GM12878 (cell line): Measurements from ENCODE around the gene CALB2. TPM values are rescaled to one million over a fixed set of nuclear protein-coding genes. Genes with fewer than 3 reads are reported as not detected.
A peak's percentile ranks its signal among the peaks of the same experiment; 100 is the strongest.

Experiments
- ATAC-seq: fragments of 200-7000 bp; cut with Tn5 transposase; 3 replicates; pipeline ENCODE4 v1.9.1; 2020; ENCODE audit warnings: mild to moderate bottlenecking, moderate library complexity
- BruUV-seq: library from RNA; stranded (reverse); fragments of 400-500 nt; replicated peaks from 2 replicates; lab custom pipeline; 2021; lab: Mats Ljungman, UMichigan
- CTCF ChIA-PET: fragments of 300-600 bp; sonication (Branson Sonifier 250); formaldehyde crosslinking; extraction: SDS; loops from one replicate; lab custom pipeline; 2021; ENCODE audit warnings: inconsistent platforms; lab: Yijun Ruan, JAX
- POLR2A ChIA-PET: fragments of 350-600 bp; formaldehyde crosslinking; extraction: SDS; loops from one replicate; lab custom pipeline; 2021; ENCODE audit warnings: inconsistent platforms; lab: Charles Lee
- RAD21 ChIA-PET: fragments of 300-600 bp; sonication (Branson Sonifier 250); formaldehyde crosslinking; loops from one replicate; lab custom pipeline; 2023; ENCODE audit warnings: antibody characterized with exemption; ENCODE audit not compliant: unreplicated experiment; lab: Charles Lee
- SMC1A ChIA-PET: fragments of 300-600 bp; sonication (Branson Sonifier 250); formaldehyde crosslinking; loops from one replicate; lab custom pipeline; 2023; ENCODE audit not compliant: unreplicated experiment, uncharacterized antibody; lab: Charles Lee
- DNase-seq: peaks from one replicate; pipeline ENCODE4 v3.0.0-alpha.2; 2011; ENCODE audit warnings: low read depth, low spot score
- FAIRE-seq: peaks from 3 replicates; lab custom pipeline; 2011; peaks lifted over from hg19 to GRCh38; lab: Jason Lieb, UNC
- H2AFZ ChIP-seq: 2 replicates; pipeline ENCODE4 v1.6.0; 2011; ENCODE audit warnings: low read depth, low read length, control low read depth; ENCODE audit not compliant: control insufficient read depth
- H3K27ac ChIP-seq: 2 replicates; pipeline ENCODE4 v1.5.1; 2011; ENCODE audit warnings: control low read depth; ENCODE audit not compliant: control insufficient read depth, insufficient read depth
- H3K27me3 ChIP-seq, 2 experiments: replicated peaks in 1 of 2; 2 replicates each; pipeline versions ENCODE4 v1.6.0 to v1.6.1; 2011; ENCODE audit warnings: low read length in 1 of 2; ENCODE audit not compliant: control insufficient read depth in 2 of 2, insufficient read depth in 2 of 2
- H3K36me3 ChIP-seq, 2 experiments: 2 replicates each; pipeline ENCODE4 v1.5.1; 2011; ENCODE audit warnings: low read length in 1 of 2; ENCODE audit not compliant: control insufficient read depth in 2 of 2, insufficient read depth in 2 of 2
- H3K4me1 ChIP-seq: 2 replicates; pipeline ENCODE4 v1.6.1; 2011; ENCODE audit warnings: mild to moderate bottlenecking, low read length, moderate library complexity, mixed read lengths; ENCODE audit not compliant: control insufficient read depth, insufficient read depth
- H3K4me2 ChIP-seq: 2 replicates; pipeline ENCODE4 v1.6.0; 2011; ENCODE audit warnings: control low read depth; ENCODE audit not compliant: control insufficient read depth, insufficient read depth
- H3K4me3 ChIP-seq: fragments of 200-600 bp; sonication (generic); 2 replicates; pipeline ENCODE4 v1.5.1; 2016
- H3K79me2 ChIP-seq: 2 replicates; pipeline ENCODE4 v1.6.0; 2011; ENCODE audit warnings: low read length; ENCODE audit not compliant: control insufficient read depth, insufficient read depth
- H3K9ac ChIP-seq: 2 replicates; pipeline ENCODE4 v1.8.0; 2011; ENCODE audit warnings: low read length, control low read depth, mixed read lengths; ENCODE audit not compliant: control insufficient read depth, insufficient read depth
- H3K9me3 ChIP-seq: replicated peaks from 3 replicates; pipeline ENCODE4 v1.5.1; 2011; ENCODE audit warnings: mild to moderate bottlenecking, low read length; ENCODE audit not compliant: control insufficient read depth, insufficient read depth
- H4K20me1 ChIP-seq: 2 replicates; pipeline ENCODE4 v1.6.0; 2011; ENCODE audit not compliant: control insufficient read depth, insufficient read depth
- ASH2L ChIP-seq: fragments of 300-600, 200-600 bp; sonication (generic); IDR thresholded peaks from 2 replicates; pipeline ENCODE4 v1.6.1; 2017; ENCODE audit warnings: low read depth, mild to moderate bottlenecking, borderline replicate concordance
- HCFC1 ChIP-seq: fragments of 150-350 bp; IDR thresholded peaks from 2 replicates; pipeline ENCODE4 v1.6.1; 2014; ENCODE audit warnings: low read length
- MYB ChIP-seq: fragments of 150-350 bp; IDR thresholded peaks from 2 replicates; pipeline ENCODE4 v1.6.1; 2014; ENCODE audit warnings: mild to moderate bottlenecking, low read depth, low read length, borderline replicate concordance
- NFXL1 ChIP-seq: fragments of 450-650 bp; IDR thresholded peaks from 2 replicates; pipeline ENCODE4 v1.6.1; 2017; ENCODE audit warnings: antibody characterized with exemption, mild to moderate bottlenecking, borderline replicate concordance
- NKRF ChIP-seq: fragments of 450-650 bp; conservative IDR thresholded peaks from 2 replicates; pipeline ENCODE4 v1.6.1; 2017; ENCODE audit warnings: mild to moderate bottlenecking, moderate library complexity
- RBBP5 ChIP-seq: fragments of 200-600 bp; sonication (generic); conservative IDR thresholded peaks from 2 replicates; pipeline ENCODE4 v1.6.1; 2016
- SIN3A ChIP-seq: IDR thresholded peaks from 2 replicates; pipeline ENCODE4 v1.6.1; 2012; ENCODE audit warnings: low read depth, low read length, improper control_type of control experiment
- SREBF1 ChIP-seq: IDR thresholded peaks from 2 replicates; pipeline ENCODE4 v1.6.1; 2012; ENCODE audit warnings: mild to moderate bottlenecking, low read length
- WGBS: methylation state at CpG from one replicate; pipeline ENCODE4 v1.1.6; 2016; ENCODE audit warnings: low lambda C conversion rate; ENCODE audit not compliant: insufficient replicate concordance, insufficient coverage; ENCODE audit errors: missing lambda C conversion rate; 5-methylcytosine and 5-hydroxymethylcytosine counted together
- in situ Hi-C: fragments of 300-500 bp; cut with MboI; formaldehyde crosslinking; loops from 9 replicates; pipeline ENCODE4 v1.14.3; 2018; ENCODE audit warnings: mixed read lengths
- intact Hi-C: fragments of 100-400 bp; cut with micrococcal nuclease; formaldehyde crosslinking; loops from one replicate; pipeline ENCODE4 v1.14.2; 2022; ENCODE audit not compliant: unreplicated experiment
- polyA plus RNA-seq, 11 experiments: library from polyadenylated mRNA; depleted of rRNA in 4 of 11; unstranded in 6 of 11; stranded (reverse) in 5 of 11; fragments of >200 nt; fragmentation: Nextera tagmentation in 4 of 11; fragmentation: Illumina TruSeq in 1 of 11; extraction: Ambion mirVana in 4 of 11; extraction: Trizol in 1 of 11; gene quantifications; 1 replicate in 1 of 11; 2 replicates in 10 of 11; pipeline versions ENCODE4 v1.2.1 to v1.2.3, GENCODE V29; 2011 to 2016; ENCODE audit warnings: inconsistent platforms in 2 of 11, missing spikeins in 2 of 11, low read depth in 1 of 11
- total RNA-seq, 4 experiments: library from RNA; depleted of rRNA in 3 of 4; stranded (reverse); fragments of >200 nt in 3 of 4; fragmentation: Illumina TruSeq in 1 of 4; extraction: Trizol in 1 of 4; gene quantifications; 2 replicates each; pipeline versions ENCODE4 v1.2.1 to v1.2.3, GENCODE V29; 2013 to 2021
- TF ChIP-seq, protein P1 (sequence below): fragments of 450-650 bp; IDR thresholded peaks from 2 replicates; pipeline ENCODE4 v1.6.1; 2017; ENCODE audit warnings: mild to moderate bottlenecking, moderate library complexity

Gene CALB2
- total and polyA plus RNA-seq, 10 of the 15 experiments (the other 5 are each of a cell fraction or from before 2014, with no cell fraction given) = not detected

- FAIRE-seq (no peak), DNase-seq (no peak), ATAC-seq (peak; percentile 47)
- ChIA-PET CTCF (interaction anchor here (2.2 kb wide), 1 partner anchor 29 kb away, joined by 7 read pairs; no protein-coding TSS in a partner anchor), POLR2A (no interaction called here), SMC1A (no interaction called here), RAD21 (interaction anchor here (0.5 kb wide), 1 partner anchor 42 kb away, joined by 3 read pairs; no protein-coding TSS in a partner anchor)
- H3K79me2 ChIP-seq = no peaks in the 10 kb centered on the region
- H3K36me3 ChIP-seq = no peaks in the 10 kb centered on the region
- BruUV-seq = no TSS peak
- H3K4me1 ChIP-seq = no peaks in the 10 kb centered on the region
- no peak overlapping the region for H2AFZ ChIP-seq
- no peak overlapping the region for H3K27ac ChIP-seq
- no peak overlapping the region for H3K4me3 ChIP-seq
- peaks cover 0 to 2% of the 10 kb centered on the region in 2 experiments; a peak in 2 of 4 replicates for H3K27me3 ChIP-seq
- no peaks in the 10 kb centered on the region for H4K20me1 ChIP-seq
- TF ChIP-seq RBBP5 = no peak
- H3K9ac ChIP-seq = no peak overlapping the region
- intact Hi-C loops = no loop called here
- H3K9me3 ChIP-seq = no peaks in the 10 kb centered on the region
- 44% methylated on average over 11 of the region's 11 CpGs for WGBS
- in situ Hi-C loops = no loop called here
- H3K4me2 ChIP-seq = no peak overlapping the region
Measured at GRCh38 chr16:71383054-71383773, 24.7 kb downstream of the CALB2 start.

DNA sequence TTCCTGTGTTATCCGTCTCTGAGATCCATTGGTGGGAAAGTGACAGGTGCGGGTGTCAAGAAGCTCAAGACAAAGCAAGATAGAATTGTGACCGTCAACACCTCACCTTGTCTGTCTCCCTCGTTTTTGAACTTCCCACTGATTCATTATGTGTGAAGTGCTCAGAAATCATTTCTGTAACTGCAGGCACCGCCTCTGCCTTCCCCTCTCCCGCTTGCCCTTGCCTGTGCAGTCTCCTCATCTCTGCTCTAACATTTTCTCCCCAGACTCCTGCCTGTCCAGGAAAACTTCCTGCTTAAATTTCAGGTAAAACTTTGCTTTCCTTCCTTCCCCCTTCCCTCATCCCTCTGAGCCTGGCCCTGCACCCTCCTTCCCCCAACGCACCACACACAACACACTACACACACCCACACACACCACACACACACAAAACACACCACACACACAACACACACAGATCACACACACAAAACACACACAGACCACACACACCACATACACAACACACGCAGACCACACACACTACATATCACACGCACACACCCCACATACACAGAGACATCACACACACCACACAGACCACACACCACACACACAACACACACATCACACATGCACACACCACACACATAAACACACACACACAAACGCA, 25.7 kb downstream of the CALB2 start:
- DNase-seq = no peak
- H3K9ac ChIP-seq = no peak overlapping the region
- FAIRE-seq = no peak
- no peak overlapping the region for H3K27ac ChIP-seq
- H3K79me2 ChIP-seq = no peaks in the 10 kb centered on the region
- ChIA-PET SMC1A (no interaction called here), RAD21 (interaction anchor here (0.5 kb wide), 1 partner anchor 41 kb away, joined by 3 read pairs; no protein-coding TSS in a partner anchor), POLR2A (no interaction called here), CTCF (interaction anchor here (2.2 kb wide), 1 partner anchor 28 kb away, joined by 7 read pairs; no protein-coding TSS in a partner anchor)
- peaks cover 0 to 2% of the 10 kb centered on the region in 2 experiments; a peak in 2 of 4 replicates for H3K27me3 ChIP-seq
- no peak overlapping the region for H2AFZ ChIP-seq
- WGBS = 50% methylated on average over 10 of the region's 10 CpGs
- no peaks in the 10 kb centered on the region for H3K9me3 ChIP-seq
- in situ Hi-C loops (no loop called here), intact Hi-C loops (no loop called here)
- H3K36me3 ChIP-seq = no peaks in the 10 kb centered on the region
- H3K4me3 ChIP-seq = no peak overlapping the region
- H3K4me2 ChIP-seq = no peak overlapping the region
- peak; percentile 29; the same call in 1 of the 3 replicates for ATAC-seq
- no peaks in the 10 kb centered on the region for H4K20me1 ChIP-seq
- no peak for TF ChIP-seq NKRF
- TF ChIP-seq NFXL1 = no peak
- TF ChIP-seq SREBF1 = no peak
- no peak for TF ChIP-seq ASH2L
- no peak for TF ChIP-seq HCFC1
- TF ChIP-seq MYB = no peak
- TF ChIP-seq SIN3A = no peak
- TF ChIP-seq, protein P1, sequence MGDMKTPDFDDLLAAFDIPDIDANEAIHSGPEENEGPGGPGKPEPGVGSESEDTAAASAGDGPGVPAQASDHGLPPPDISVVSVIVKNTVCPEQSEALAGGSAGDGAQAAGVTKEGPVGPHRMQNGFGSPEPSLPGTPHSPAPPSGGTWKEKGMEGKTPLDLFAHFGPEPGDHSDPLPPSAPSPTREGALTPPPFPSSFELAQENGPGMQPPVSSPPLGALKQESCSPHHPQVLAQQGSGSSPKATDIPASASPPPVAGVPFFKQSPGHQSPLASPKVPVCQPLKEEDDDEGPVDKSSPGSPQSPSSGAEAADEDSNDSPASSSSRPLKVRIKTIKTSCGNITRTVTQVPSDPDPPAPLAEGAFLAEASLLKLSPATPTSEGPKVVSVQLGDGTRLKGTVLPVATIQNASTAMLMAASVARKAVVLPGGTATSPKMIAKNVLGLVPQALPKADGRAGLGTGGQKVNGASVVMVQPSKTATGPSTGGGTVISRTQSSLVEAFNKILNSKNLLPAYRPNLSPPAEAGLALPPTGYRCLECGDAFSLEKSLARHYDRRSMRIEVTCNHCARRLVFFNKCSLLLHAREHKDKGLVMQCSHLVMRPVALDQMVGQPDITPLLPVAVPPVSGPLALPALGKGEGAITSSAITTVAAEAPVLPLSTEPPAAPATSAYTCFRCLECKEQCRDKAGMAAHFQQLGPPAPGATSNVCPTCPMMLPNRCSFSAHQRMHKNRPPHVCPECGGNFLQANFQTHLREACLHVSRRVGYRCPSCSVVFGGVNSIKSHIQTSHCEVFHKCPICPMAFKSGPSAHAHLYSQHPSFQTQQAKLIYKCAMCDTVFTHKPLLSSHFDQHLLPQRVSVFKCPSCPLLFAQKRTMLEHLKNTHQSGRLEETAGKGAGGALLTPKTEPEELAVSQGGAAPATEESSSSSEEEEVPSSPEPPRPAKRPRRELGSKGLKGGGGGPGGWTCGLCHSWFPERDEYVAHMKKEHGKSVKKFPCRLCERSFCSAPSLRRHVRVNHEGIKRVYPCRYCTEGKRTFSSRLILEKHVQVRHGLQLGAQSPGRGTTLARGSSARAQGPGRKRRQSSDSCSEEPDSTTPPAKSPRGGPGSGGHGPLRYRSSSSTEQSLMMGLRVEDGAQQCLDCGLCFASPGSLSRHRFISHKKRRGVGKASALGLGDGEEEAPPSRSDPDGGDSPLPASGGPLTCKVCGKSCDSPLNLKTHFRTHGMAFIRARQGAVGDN = no peak
- no TSS peak for BruUV-seq
- H3K4me1 ChIP-seq = no peaks in the 10 kb centered on the region
